ENCODE data around the gene CFI. TPM values are rescaled to one million over a fixed set of nuclear protein-coding genes. Genes with fewer than 3 reads are reported as not detected.

CFI gene
- polyA plus RNA-seq, 3 donors: not detected

- Histone ChIP-seq H3K9me3 (replicated peaks in 1 of 2; ENCODE audit: control insufficient read depth in 1 of 2, insufficient read depth in 1 of 2, low read length in 2 of 2) (no peaks in the 10 kb centered on the region), H2AFZ (ENCODE audit: insufficient read depth, low read depth, low read length, poor library complexity, severe bottlenecking) (no peak overlapping the region), H3K27me3 (ENCODE audit: control insufficient read depth in 2 of 2, insufficient read depth in 2 of 2, low read length in 2 of 2) (no peaks in the 10 kb centered on the region), H3K79me2 (ENCODE audit: insufficient read depth, low read length) (no peaks in the 10 kb centered on the region), H4K20me1 (ENCODE audit: insufficient read depth, low read length) (no peaks in the 10 kb centered on the region), H3K4me3 (replicated peaks in 1 of 3; ENCODE audit: low read depth in 2 of 3, low read length in 3 of 3) (no peak overlapping the region), H3K4me1 (ENCODE audit: control insufficient read depth in 1 of 2, insufficient read depth in 2 of 2, low read length in 2 of 2) (no peaks in the 10 kb centered on the region), H3K9ac (ENCODE audit: insufficient read depth, low read length, poor library complexity, severe bottlenecking) (no peak overlapping the region), H3K4me2 (replicated peaks; ENCODE audit: extremely low read depth, low read length, poor library complexity, severe bottlenecking) (no peak overlapping the region), H3K27ac (ENCODE audit: low read depth in 1 of 2, low read length in 2 of 2) (no peak overlapping the region), H3K36me3 (replicated peaks in 1 of 2; ENCODE audit: control insufficient read depth in 1 of 2, insufficient read depth in 2 of 2, low read length in 2 of 2) (no peaks in the 10 kb centered on the region)
- Mint-ChIP-seq H3K4me1 (no peaks in the 10 kb centered on the region), H3K4me3 (no peak overlapping the region), H3K36me3 (no peaks in the 10 kb centered on the region), H3K9me3 (peaks cover 0 to 2% (median 0%) of the 10 kb centered on the region in 7 donors), H3K27ac (peak overlapping the region in 1 of 7 donors; percentile 73), H3K27me3 (ENCODE audit: low read depth in 3 of 3) (peaks cover 0 to 7% (median 0%) of the 10 kb centered on the region in 3 donors)
- TF ChIP-seq CTCF (IDR thresholded peaks at IDR 0.05): no peak
- no peak for DNase-seq
- WGBS (ENCODE audit: insufficient coverage): 49% methylated on average over 2 of the region's 6 CpGs
- intact Hi-C loops (cut with micrococcal nuclease): no loop called here
Measured at GRCh38 chr4:109846395-109847098, 44.7 kb upstream of the CFI start.

DNA sequence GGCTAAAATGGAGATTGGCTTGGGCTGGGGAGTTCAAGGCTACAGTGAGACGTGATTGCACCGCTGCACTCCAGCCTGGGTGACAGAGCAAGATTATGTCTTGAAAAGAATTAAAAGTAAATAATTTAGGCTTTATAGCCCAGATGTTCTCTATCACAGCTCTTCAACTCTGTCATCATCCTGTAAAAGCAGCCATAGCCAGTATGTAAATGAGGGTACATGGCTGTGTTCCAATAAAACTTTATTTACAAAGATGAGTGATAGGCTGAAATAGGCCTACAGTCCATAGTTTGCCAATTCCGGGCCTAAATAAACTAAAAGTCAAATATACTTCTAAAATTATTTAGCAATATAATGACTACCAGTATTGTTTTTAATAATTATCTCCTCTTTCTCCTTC, 35.2 kb upstream of the CFI start:
- Histone ChIP-seq H3K36me3 (replicated peaks in 1 of 2; ENCODE audit: control insufficient read depth in 1 of 2, insufficient read depth in 2 of 2, low read length in 2 of 2) (no peaks in the 10 kb centered on the region), H3K9me3 (replicated peaks in 1 of 2; ENCODE audit: control insufficient read depth in 1 of 2, insufficient read depth in 1 of 2, low read length in 2 of 2) (no peaks in the 10 kb centered on the region), H3K79me2 (ENCODE audit: insufficient read depth, low read length) (no peaks in the 10 kb centered on the region), H3K9ac (ENCODE audit: insufficient read depth, low read length, poor library complexity, severe bottlenecking) (no peak overlapping the region), H4K20me1 (ENCODE audit: insufficient read depth, low read length) (no peaks in the 10 kb centered on the region), H3K4me2 (replicated peaks; ENCODE audit: extremely low read depth, low read length, poor library complexity, severe bottlenecking) (no peak overlapping the region), H3K27me3 (ENCODE audit: control insufficient read depth in 2 of 2, insufficient read depth in 2 of 2, low read length in 2 of 2) (no peaks in the 10 kb centered on the region), H3K27ac (ENCODE audit: low read depth in 1 of 2, low read length in 2 of 2) (no peak overlapping the region), H2AFZ (ENCODE audit: insufficient read depth, low read depth, low read length, poor library complexity, severe bottlenecking) (no peak overlapping the region), H3K4me1 (ENCODE audit: control insufficient read depth in 1 of 2, insufficient read depth in 2 of 2, low read length in 2 of 2) (no peaks in the 10 kb centered on the region), H3K4me3 (replicated peaks in 1 of 3; ENCODE audit: low read depth in 2 of 3, low read length in 3 of 3) (no peak overlapping the region)
- intact Hi-C loops (cut with micrococcal nuclease): no loop called here
- TF ChIP-seq CTCF (IDR thresholded peaks at IDR 0.05): no peak
- Mint-ChIP-seq H3K4me1 (no peaks in the 10 kb centered on the region), H3K36me3 (no peaks in the 10 kb centered on the region), H3K9me3 (peaks cover 0 to 5% (median 0%) of the 10 kb centered on the region in 7 donors), H3K27ac (no peak overlapping the region), H3K27me3 (ENCODE audit: low read depth in 3 of 3) (peaks cover 0 to 2% (median 1%) of the 10 kb centered on the region in 3 donors), H3K4me3 (no peak overlapping the region)
- no CpG with 5 or more reads among the region's 3 CpGs for WGBS (ENCODE audit: insufficient coverage)
- DNase-seq: no peak

All from CD14-positive monocyte (primary cell).